Stimulated activated CD8-positive, alpha-beta memory T cell treated with anti-CD3 and anti-CD28 coated beads, Interleukin-4, amount 100 ng/mL, for 4 hours (primary cell): ENCODE data around the gene ANKRD65.
"Not testable (repeated sequence)": the region's sequence is repeated elsewhere in the genome, so short reads cannot be mapped to it uniquely, and the experiment has no call there.

ENCODE experiments used
- DNase-seq, 2 donors: peaks; one replicate each; pipeline ENCODE4 v3.0.0-alpha.2; 2020; ENCODE audit warnings: low read depth in 2 of 2, low spot score in 1 of 2

The ANKRD65 gene

GRCh38 chr1:1421147-1421906 lies at the start of gene ANKRD65:
Gene ANKRD65 (minus strand): TSS chr1:1421276. CDS start chr1:1421005, 271 bp downstream.
- DNase-seq: no peak

DNA sequence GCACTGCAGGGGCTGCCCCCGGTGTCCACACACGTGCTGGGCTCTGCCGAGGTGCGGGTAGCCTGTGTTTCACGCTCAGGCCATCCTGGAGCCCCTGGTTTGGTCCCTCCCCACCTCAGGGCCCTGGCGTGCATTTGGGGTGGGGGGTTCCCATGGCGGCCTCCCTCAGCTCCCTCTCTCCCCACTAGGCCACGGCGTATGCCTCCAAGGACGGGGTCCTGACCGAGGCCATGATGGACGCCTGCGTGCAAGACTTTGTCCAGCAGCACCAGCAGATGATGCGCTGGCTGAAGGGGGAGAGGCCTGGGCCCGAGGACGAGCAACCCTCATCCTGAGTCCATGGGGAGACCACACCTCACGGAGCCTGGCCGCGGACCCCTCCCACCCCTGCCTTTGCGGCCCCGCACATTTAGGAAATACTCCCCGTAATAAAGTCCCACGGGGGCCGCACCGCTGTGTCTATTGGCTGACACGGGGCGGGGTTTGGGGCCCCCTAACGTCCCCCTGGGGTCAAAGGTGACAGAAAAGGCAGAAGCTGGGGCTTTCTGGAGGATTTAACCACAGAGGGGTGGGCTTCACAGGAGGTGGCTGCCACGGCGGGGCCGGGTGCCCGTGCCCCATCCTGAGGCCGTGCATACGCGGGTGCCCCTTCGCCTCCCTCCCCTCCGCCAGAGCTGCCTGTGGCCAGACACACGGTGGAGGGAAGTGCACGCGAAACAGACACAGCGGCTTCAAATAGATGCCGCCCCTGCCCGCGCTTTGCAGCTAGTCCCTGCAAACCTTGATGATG lies 47.3 kb upstream of the ANKRD65 start:
- not testable (repeated sequence) for DNase-seq

- DNase-seq: no peak
Observed at GRCh38 chr1:1463312-1463711, 42.2 kb upstream of the ANKRD65 start.

GRCh38 chr1:1462318-1462966 lies 41.4 kb upstream of the ANKRD65 start:
- no peak for DNase-seq

- DNase-seq: no peak
Observed at GRCh38 chr1:1461721-1462317, 40.7 kb upstream of the ANKRD65 start.

DNA sequence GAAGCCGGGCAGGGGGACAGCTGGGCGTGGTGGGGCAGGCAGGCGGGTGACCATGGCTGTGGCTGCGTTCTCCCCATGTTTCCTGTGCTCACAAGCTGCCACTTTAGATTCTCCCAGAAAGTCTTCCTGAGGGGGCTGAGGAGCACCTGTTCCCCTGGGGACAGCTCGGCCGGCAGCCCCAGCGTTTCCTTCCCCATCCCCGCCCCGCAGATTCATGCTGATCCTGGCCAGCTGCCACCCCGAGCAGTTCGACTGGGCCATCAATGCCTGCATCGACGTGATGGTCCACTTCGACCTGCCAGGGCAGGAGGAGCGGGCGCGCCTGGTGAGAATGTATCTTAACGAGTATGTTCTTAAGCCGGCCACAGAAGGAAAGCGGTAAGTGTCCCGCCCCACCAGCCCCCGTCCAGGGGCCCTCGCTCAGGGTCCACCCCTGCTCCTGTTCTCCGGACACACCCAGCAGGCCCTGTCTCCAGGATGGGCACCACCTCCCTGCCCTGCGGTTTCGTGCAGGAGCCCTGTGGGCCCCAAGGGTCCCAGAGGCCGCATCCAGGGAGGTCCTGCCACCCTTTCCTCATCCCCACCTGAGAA lies 39.6 kb upstream of the ANKRD65 start:
- DNase-seq: no peak

- not testable (repeated sequence) for DNase-seq
Observed at GRCh38 chr1:1459711-1460110, 38.6 kb upstream of the ANKRD65 start.

- not testable (repeated sequence) for DNase-seq
Observed at GRCh38 chr1:1459156-1459555, 38.1 kb upstream of the ANKRD65 start.

GRCh38 chr1:1456683-1457255 lies 35.7 kb upstream of the ANKRD65 start:
- DNase-seq: not testable (repeated sequence)

GRCh38 chr1:1455934-1456333 lies 34.9 kb upstream of the ANKRD65 start:
- not testable (repeated sequence) for DNase-seq

GRCh38 chr1:1455366-1455884 lies 34.3 kb upstream of the ANKRD65 start:
- DNase-seq: no peak

- not testable (repeated sequence) for DNase-seq
Observed at GRCh38 chr1:1454286-1455056, 33.4 kb upstream of the ANKRD65 start.

- DNase-seq: no peak
Observed at GRCh38 chr1:1452882-1453281, 31.8 kb upstream of the ANKRD65 start.

DNA sequence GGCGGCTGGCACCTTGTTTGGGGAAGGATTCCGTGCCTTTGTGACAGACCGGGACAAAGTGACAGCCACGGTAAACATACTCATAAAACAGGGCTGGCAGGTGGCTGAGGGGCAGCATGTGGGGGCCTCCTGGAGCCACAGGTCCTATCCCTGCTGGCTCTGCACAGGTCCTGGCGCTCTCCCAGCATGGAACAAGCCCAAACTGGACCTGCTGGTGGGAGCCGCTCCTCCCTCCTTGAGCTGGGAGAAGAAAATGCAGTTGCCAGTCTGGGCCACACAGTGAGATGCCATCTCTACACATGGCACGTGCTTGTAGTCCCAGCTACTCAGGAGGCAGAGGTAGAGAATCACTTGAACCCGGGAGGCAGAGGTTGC lies 31.3 kb upstream of the ANKRD65 start:
- DNase-seq: not testable (repeated sequence)

GRCh38 chr1:1451696-1452364 lies 30.8 kb upstream of the ANKRD65 start:
- DNase-seq: no peak

GRCh38 chr1:1450616-1451015 lies 29.5 kb upstream of the ANKRD65 start:
- DNase-seq: not testable (repeated sequence)

- no peak for DNase-seq
Observed at GRCh38 chr1:1449099-1449739, 28.1 kb upstream of the ANKRD65 start, which contains the start of gene ATAD3C. Gene ATAD3C (plus strand): TSS chr1:1449689. CDS start chr1:1450684, 995 bp downstream.

DNA sequence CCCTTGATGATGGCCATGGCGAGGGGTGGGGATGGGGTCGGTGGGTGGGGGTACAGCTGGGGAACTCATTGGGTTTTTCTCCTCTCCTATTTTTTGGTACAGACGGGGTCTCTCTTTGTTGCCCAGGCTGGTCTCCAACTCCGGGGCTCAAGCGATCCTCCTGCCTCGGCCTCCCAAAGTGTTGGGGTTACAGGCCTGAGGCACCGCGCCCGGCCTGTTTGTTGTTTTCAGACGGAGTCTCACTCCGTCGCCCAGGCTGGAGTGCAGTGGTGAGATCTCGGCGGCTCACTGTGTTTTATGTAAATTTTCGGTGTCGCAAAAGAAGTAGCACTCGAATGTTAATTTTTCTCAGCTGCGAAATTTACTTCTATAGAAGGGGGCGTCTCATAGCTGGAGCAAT lies 25.6 kb upstream of the ANKRD65 start:
- not testable (repeated sequence) for DNase-seq
